HepG2 (cell line): Measurements from ENCODE around the gene KIF2C. TPM values are rescaled to one million over a fixed set of nuclear protein-coding genes. Genes with fewer than 3 reads are reported as not detected.

Experiments used
- GTF3A ChIP-seq: sonication (generic); formaldehyde crosslinking; conservative IDR thresholded peaks from 2 replicates; pipeline ENCODE4 v1.4.0; 2020; ENCODE audit warnings: mild to moderate bottlenecking, missing genetic modification reagents
- JUN ChIP-seq: sonication (generic); formaldehyde crosslinking; IDR thresholded peaks from 2 replicates; pipeline ENCODE4 v1.4.0; 2020; ENCODE audit warnings: mild to moderate bottlenecking, missing genetic modification reagents
- NFYB ChIP-seq: sonication (generic); formaldehyde crosslinking; IDR thresholded peaks from 2 replicates; pipeline ENCODE4 v1.4.0; 2020; ENCODE audit warnings: missing genetic modification reagents
- U2AF1 ChIP-seq: fragments of 200-400 bp; formaldehyde crosslinking; optimal IDR thresholded peaks from 2 replicates; pipeline ENCODE3; 2017; ENCODE audit warnings: mild to moderate bottlenecking, low read depth, low read length
- ZNF20 ChIP-seq: sonication (generic); formaldehyde crosslinking; IDR thresholded peaks from 2 replicates; pipeline ENCODE4 v1.4.0; 2020; ENCODE audit warnings: mild to moderate bottlenecking, moderate library complexity, missing genetic modification reagents
- ZNF432 ChIP-seq: sonication (generic); formaldehyde crosslinking; IDR thresholded peaks from 2 replicates; pipeline ENCODE4 v1.5.0; 2020; ENCODE audit warnings: missing genetic modification reagents, mild to moderate bottlenecking, borderline replicate concordance
- ZNF446 ChIP-seq: sonication (generic); formaldehyde crosslinking; IDR thresholded peaks from 2 replicates; pipeline ENCODE4 v1.5.0; 2020; ENCODE audit warnings: mild to moderate bottlenecking, missing genetic modification reagents
- ZNF772 ChIP-seq: sonication (generic); formaldehyde crosslinking; IDR thresholded peaks from 2 replicates; pipeline ENCODE4 v1.5.0; 2020; ENCODE audit warnings: mild to moderate bottlenecking, missing genetic modification reagents
- ZNF782 ChIP-seq: sonication (generic); formaldehyde crosslinking; IDR thresholded peaks from 2 replicates; pipeline ENCODE4 v1.4.0; 2020; ENCODE audit warnings: missing genetic modification reagents, mild to moderate bottlenecking, borderline replicate concordance
- polyA plus RNA-seq, 8 experiments: library from polyadenylated mRNA; depleted of rRNA in 3 of 8; stranded (reverse) in 7 of 8; unstranded in 1 of 8; fragments of >200 nt; fragmentation: Illumina TruSeq in 4 of 8; extraction: Trizol in 4 of 8; gene quantifications; 2 replicates each; pipeline versions ENCODE4 v1.2.1 to v1.2.3, GENCODE V29; 2011 to 2016; ENCODE audit warnings: low read depth in 4 of 8, missing spikeins in 1 of 8, mixed read lengths in 1 of 8; ENCODE audit not compliant: insufficient read depth in 1 of 8
- total RNA-seq, 5 experiments: library from RNA; depleted of rRNA; stranded (reverse); fragments of >200 nt; fragmentation: Illumina TruSeq; extraction: Trizol; gene quantifications; 2 replicates each; pipeline ENCODE4 v1.2.3, GENCODE V29; 2016; ENCODE audit warnings: low read depth in 1 of 5
- TF ChIP-seq, protein P1 (sequence below): IDR thresholded peaks from 2 replicates; pipeline ENCODE4 v1.6.1; 2012; ENCODE audit warnings: low read length, improper control_type of control experiment
- TF ChIP-seq, protein P2 (sequence below): fragments of 450-650 bp; IDR thresholded peaks from 2 replicates; pipeline ENCODE4 v1.6.1; 2017
- TF ChIP-seq, protein P3 (sequence below): sonication (generic); formaldehyde crosslinking; IDR thresholded peaks from 2 replicates; pipeline ENCODE4 v1.5.1; 2020; ENCODE audit warnings: mild to moderate bottlenecking, missing genetic modification reagents, borderline replicate concordance
- TF ChIP-seq, protein P4 (sequence below): sonication (generic); formaldehyde crosslinking; IDR thresholded peaks from 2 replicates; pipeline ENCODE4 v1.5.0; 2020; ENCODE audit warnings: mild to moderate bottlenecking, missing genetic modification reagents
- TF ChIP-seq, protein P5 (sequence below): sonication (generic); formaldehyde crosslinking; IDR thresholded peaks from 2 replicates; pipeline ENCODE4 v1.4.0; 2020; ENCODE audit warnings: missing genetic modification reagents, borderline replicate concordance
- TF ChIP-seq, protein P6 (sequence below): IDR thresholded peaks from 2 replicates; pipeline ENCODE4 v1.6.1; 2018; ENCODE audit warnings: missing genetic modification reagents, mild to moderate bottlenecking, missing compliant biosample characterization

The KIF2C gene
- total and polyA plus RNA-seq, 2 of the 13 experiments (the other 11 are each of a cell fraction or from before 2014, with no cell fraction given), result 29.7 to 53.7 TPM

DNA sequence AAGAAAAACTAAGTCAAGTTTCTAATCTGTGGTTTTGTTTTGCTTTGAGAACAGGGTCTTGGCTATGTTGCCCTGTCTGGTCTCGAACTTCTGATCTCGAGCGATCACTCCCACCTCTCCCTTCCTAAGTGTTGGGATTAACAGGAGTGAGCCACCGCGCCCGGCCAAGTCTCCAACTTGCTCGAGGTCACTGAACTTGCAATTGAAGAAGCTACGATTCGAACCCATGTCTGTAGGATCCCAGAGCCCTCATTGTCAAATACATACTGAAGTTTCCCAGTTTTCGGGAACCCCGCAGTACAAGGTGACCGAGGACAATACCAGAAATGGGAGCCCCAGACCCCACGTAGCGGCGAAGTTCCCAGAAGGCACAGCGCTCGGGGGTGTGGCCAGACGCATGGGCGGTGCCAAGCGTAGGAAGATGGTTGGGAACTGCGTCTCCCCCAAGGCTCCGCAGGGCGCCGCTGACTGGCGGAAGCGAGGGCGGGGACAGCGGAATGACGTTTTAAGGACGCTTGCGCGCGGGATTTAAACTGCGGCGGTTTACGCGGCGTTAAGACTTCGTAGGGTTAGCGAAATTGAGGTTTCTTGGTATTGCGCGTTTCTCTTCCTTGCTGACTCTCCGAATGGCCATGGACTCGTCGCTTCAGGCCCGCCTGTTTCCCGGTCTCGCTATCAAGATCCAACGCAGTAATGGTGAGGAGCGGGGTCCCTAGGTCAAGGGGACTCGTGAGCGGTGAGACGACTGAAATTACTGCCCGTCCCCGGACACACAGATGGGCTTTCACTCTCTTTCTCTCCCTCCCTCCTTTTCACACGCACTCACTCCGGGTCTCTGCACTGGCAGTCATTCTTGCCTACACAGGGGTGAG lies at the start of gene KIF2C (continued):
- no peak for TF ChIP-seq JUN (CRISPR knock-in tag)
- TF ChIP-seq ZNF772 (CRISPR knock-in tag), result no peak
- TF ChIP-seq ZNF446 (CRISPR knock-in tag), result peak; percentile 21; the same call in 1 of the 2 replicates
- TF ChIP-seq GTF3A (CRISPR knock-in tag), result 0 out of 2 replicates have a peak, but pooled peaks have one; percentile 41
- TF ChIP-seq, protein P1, sequence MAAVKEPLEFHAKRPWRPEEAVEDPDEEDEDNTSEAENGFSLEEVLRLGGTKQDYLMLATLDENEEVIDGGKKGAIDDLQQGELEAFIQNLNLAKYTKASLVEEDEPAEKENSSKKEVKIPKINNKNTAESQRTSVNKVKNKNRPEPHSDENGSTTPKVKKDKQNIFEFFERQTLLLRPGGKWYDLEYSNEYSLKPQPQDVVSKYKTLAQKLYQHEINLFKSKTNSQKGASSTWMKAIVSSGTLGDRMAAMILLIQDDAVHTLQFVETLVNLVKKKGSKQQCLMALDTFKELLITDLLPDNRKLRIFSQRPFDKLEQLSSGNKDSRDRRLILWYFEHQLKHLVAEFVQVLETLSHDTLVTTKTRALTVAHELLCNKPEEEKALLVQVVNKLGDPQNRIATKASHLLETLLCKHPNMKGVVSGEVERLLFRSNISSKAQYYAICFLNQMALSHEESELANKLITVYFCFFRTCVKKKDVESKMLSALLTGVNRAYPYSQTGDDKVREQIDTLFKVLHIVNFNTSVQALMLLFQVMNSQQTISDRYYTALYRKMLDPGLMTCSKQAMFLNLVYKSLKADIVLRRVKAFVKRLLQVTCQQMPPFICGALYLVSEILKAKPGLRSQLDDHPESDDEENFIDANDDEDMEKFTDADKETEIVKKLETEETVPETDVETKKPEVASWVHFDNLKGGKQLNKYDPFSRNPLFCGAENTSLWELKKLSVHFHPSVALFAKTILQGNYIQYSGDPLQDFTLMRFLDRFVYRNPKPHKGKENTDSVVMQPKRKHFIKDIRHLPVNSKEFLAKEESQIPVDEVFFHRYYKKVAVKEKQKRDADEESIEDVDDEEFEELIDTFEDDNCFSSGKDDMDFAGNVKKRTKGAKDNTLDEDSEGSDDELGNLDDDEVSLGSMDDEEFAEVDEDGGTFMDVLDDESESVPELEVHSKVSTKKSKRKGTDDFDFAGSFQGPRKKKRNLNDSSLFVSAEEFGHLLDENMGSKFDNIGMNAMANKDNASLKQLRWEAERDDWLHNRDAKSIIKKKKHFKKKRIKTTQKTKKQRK, result no peak
- TF ChIP-seq, protein P2, sequence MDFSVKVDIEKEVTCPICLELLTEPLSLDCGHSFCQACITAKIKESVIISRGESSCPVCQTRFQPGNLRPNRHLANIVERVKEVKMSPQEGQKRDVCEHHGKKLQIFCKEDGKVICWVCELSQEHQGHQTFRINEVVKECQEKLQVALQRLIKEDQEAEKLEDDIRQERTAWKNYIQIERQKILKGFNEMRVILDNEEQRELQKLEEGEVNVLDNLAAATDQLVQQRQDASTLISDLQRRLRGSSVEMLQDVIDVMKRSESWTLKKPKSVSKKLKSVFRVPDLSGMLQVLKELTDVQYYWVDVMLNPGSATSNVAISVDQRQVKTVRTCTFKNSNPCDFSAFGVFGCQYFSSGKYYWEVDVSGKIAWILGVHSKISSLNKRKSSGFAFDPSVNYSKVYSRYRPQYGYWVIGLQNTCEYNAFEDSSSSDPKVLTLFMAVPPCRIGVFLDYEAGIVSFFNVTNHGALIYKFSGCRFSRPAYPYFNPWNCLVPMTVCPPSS, result no peak
- TF ChIP-seq ZNF20 (CRISPR knock-in tag), result no peak
- TF ChIP-seq, protein P3, sequence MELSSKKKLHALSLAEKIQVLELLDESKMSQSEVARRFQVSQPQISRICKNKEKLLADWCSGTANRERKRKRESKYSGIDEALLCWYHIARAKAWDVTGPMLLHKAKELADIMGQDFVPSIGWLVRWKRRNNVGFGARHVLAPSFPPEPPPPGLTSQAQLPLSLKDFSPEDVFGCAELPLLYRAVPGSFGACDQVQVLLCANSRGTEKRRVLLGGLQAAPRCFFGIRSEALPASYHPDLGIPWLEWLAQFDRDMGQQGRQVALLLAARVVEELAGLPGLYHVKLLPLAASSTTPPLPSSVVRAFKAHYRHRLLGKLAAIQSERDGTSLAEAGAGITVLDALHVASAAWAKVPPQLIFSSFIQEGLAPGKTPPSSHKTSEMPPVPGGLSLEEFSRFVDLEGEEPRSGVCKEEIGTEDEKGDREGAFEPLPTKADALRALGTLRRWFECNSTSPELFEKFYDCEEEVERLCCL (CRISPR knock-in tag), result no peak
- TF ChIP-seq, protein P4, sequence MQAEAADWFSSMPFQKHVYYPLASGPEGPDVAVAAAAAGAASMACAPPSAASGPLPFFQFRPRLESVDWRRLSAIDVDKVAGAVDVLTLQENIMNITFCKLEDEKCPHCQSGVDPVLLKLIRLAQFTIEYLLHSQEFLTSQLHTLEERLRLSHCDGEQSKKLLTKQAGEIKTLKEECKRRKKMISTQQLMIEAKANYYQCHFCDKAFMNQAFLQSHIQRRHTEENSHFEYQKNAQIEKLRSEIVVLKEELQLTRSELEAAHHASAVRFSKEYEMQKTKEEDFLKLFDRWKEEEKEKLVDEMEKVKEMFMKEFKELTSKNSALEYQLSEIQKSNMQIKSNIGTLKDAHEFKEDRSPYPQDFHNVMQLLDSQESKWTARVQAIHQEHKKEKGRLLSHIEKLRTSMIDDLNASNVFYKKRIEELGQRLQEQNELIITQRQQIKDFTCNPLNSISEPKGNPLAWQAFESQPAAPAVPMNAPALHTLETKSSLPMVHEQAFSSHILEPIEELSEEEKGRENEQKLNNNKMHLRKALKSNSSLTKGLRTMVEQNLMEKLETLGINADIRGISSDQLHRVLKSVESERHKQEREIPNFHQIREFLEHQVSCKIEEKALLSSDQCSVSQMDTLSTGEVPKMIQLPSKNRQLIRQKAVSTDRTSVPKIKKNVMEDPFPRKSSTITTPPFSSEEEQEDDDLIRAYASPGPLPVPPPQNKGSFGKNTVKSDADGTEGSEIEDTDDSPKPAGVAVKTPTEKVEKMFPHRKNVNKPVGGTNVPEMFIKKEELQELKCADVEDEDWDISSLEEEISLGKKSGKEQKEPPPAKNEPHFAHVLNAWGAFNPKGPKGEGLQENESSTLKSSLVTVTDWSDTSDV (CRISPR knock-in tag), result no peak
- TF ChIP-seq U2AF1, result no peak
- TF ChIP-seq ZNF432 (CRISPR knock-in tag), result no peak
- TF ChIP-seq, protein P5, sequence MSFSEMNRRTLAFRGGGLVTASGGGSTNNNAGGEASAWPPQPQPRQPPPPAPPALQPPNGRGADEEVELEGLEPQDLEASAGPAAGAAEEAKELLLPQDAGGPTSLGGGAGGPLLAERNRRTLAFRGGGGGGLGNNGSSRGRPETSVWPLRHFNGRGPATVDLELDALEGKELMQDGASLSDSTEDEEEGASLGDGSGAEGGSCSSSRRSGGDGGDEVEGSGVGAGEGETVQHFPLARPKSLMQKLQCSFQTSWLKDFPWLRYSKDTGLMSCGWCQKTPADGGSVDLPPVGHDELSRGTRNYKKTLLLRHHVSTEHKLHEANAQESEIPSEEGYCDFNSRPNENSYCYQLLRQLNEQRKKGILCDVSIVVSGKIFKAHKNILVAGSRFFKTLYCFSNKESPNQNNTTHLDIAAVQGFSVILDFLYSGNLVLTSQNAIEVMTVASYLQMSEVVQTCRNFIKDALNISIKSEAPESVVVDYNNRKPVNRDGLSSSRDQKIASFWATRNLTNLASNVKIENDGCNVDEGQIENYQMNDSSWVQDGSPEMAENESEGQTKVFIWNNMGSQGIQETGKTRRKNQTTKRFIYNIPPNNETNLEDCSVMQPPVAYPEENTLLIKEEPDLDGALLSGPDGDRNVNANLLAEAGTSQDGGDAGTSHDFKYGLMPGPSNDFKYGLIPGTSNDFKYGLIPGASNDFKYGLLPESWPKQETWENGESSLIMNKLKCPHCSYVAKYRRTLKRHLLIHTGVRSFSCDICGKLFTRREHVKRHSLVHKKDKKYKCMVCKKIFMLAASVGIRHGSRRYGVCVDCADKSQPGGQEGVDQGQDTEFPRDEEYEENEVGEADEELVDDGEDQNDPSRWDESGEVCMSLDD, result peak; percentile 66; the same call in 1 of the 2 replicates
- TF ChIP-seq, protein P6, sequence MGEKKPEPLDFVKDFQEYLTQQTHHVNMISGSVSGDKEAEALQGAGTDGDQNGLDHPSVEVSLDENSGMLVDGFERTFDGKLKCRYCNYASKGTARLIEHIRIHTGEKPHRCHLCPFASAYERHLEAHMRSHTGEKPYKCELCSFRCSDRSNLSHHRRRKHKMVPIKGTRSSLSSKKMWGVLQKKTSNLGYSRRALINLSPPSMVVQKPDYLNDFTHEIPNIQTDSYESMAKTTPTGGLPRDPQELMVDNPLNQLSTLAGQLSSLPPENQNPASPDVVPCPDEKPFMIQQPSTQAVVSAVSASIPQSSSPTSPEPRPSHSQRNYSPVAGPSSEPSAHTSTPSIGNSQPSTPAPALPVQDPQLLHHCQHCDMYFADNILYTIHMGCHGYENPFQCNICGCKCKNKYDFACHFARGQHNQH, result peak; percentile 47; the same call in 1 of the 2 replicates
- TF ChIP-seq ZNF782 (CRISPR knock-in tag), result no peak
- peak; percentile 73 for TF ChIP-seq NFYB
